Small intestine (tissue), 7 donors: ENCODE results near the gene NR1D1. TPM values are rescaled to one million over a fixed set of nuclear protein-coding genes. Genes with fewer than 3 reads are reported as not detected.

ENCODE experiments used
- DNase-seq, 2 donors: peaks; one replicate each; pipeline versions ENCODE4 v3.0.0 to v3.0.0-alpha.2; 2013
- FAIRE-seq: peaks from 2 replicates; lab custom pipeline; 2012; peaks lifted over from hg19 to GRCh38; lab: Jason Lieb, UNC
- H3K27ac ChIP-seq, 3 donors: one replicate each; pipeline ENCODE4 v1.5.1; 2013; ENCODE audit warnings: low read length in 2 of 3, mild to moderate bottlenecking in 2 of 3, control low read depth in 1 of 3, inconsistent platforms in 1 of 3, low read depth in 1 of 3, moderate library complexity in 1 of 3
- H3K27me3 ChIP-seq, 3 donors: one replicate each; pipeline ENCODE4 v1.6.1; 2013; ENCODE audit warnings: low read length in 3 of 3, inconsistent platforms in 1 of 3; ENCODE audit not compliant: control insufficient read depth in 3 of 3, insufficient read depth in 3 of 3
- H3K36me3 ChIP-seq, 3 donors: one replicate each; pipeline ENCODE4 v1.6.1; 2013; ENCODE audit warnings: low read length in 3 of 3, inconsistent platforms in 1 of 3, low read depth in 1 of 3, mild to moderate bottlenecking in 1 of 3, moderate library complexity in 1 of 3; ENCODE audit not compliant: control insufficient read depth in 3 of 3, insufficient read depth in 2 of 3
- H3K4me1 ChIP-seq, 3 donors: one replicate each; pipeline ENCODE4 v1.6.1; 2013; ENCODE audit warnings: low read length in 2 of 3, inconsistent platforms in 1 of 3, low read depth in 1 of 3, mild to moderate bottlenecking in 1 of 3, moderate library complexity in 1 of 3; ENCODE audit not compliant: control insufficient read depth in 3 of 3, insufficient read depth in 2 of 3
- H3K4me3 ChIP-seq, 3 donors: one replicate each; pipeline ENCODE4 v1.5.1; 2013; ENCODE audit warnings: low read length in 3 of 3, control low read depth in 1 of 3, inconsistent platforms in 1 of 3, low read depth in 1 of 3, mild to moderate bottlenecking in 1 of 3, moderate library complexity in 1 of 3
- H3K9me3 ChIP-seq, 2 donors: one replicate each; pipeline ENCODE4 v1.6.1; 2013; ENCODE audit warnings: low read depth in 1 of 2, low read length in 1 of 2; ENCODE audit not compliant: control insufficient read depth in 2 of 2, insufficient read depth in 1 of 2
- WGBS, 3 donors: extraction: QIAGEN DNeasy Blood & Tissue Kit; methylation state at CpG; one replicate each; pipeline ENCODE4 v1.1.7; 2013; 5-methylcytosine and 5-hydroxymethylcytosine counted together
- polyA plus RNA-seq, 4 donors: library from polyadenylated mRNA; stranded (reverse) in 3 of 4; unstranded in 1 of 4; fragments of 200-250 nt in 3 of 4; fragments of 120-200 nt in 1 of 4; gene quantifications; one replicate each; pipeline versions ENCODE4 v1.2.1 to v1.2.3, GENCODE V29; 2013
- donor health status: healthy with polysubstance abuse.
- donor health status: control.
- donor health status: control.
- donor health status: Bipolar disorder and iron deficiency.
- donor health status: healthy.

The NR1D1 gene
- polyA plus RNA-seq, 4 donors: 2.7 to 25.1 (median 12.1) TPM

DNA sequence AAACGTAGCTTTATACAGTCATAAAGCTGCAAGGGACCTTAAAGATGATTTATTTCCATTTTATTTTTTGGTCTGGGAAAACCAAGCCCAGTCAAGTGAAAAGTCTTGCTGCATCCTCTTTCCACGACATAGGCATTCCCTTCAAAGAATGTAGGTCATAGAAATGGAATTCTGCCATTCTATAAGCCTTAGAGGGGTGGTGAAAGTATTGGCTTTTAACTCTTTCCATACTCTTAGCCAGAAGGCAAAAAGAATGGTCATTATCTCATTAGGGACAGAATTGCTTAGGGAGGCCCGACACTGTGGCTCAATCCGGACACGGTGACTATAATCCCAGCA, 13.5 kb upstream of the NR1D1 start:
- Histone ChIP-seq H3K4me1 (peaks cover 9 to 77% (median 21%) of the 10 kb centered on the region in 3 donors), H3K4me3 (peak overlapping the region in 1 of 3 donors; percentile 37), H3K27ac (peak overlapping the region; percentile 62 to 94 (median 93)), H3K9me3 (no peaks in the 10 kb centered on the region), H3K27me3 (no peaks in the 10 kb centered on the region), H3K36me3 (no peaks in the 10 kb centered on the region)
- no peak for FAIRE-seq
- DNase-seq: no peak
- WGBS, 3 donors: 43 to 56% (median 45%) methylated on average over 5 of the region's 5 CpGs

DNA sequence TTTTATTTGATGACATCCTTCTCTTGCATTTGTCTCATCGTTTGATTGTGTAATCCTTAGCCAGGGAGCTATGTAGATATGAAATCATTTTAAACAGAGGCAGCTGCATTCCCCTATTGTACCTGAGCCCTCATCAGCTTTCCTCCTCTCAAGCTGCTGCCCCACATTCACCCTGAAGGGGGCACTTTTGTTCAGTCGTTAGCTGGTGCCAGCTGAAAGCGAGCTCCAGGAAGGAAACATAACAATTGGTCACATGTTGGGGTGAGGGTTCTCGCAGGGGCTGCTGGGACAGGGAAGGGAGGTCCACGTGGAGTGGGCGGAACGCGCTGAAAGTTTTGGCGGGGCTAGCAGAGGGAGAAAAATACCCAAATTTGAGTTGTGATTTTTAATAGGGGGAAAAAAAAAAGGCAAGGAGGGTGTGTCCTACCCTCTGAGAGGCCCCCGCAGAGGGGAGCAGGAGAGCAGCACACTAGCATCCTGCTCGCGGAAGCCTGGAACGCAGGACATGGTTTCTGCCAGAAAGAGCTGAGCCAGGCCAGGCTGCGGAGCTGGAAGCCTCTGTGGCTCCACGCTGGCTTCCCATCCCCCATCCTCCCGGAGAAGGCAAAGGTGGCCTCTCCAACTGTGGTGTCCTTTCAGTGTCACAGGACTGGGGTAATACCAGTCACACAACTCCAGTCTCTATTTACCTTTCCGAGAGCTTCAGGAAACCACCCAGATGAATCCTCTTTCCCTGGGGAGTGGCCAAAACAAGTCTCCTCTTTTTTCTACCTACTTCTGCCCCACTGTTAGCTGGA, 12.9 kb upstream of the NR1D1 start:
- FAIRE-seq: no peak
- no peaks in the 10 kb centered on the region for H3K36me3 ChIP-seq
- WGBS, 3 donors: 0 to 1% (median 1%) methylated on average over 17 of the region's 17 CpGs

DNA sequence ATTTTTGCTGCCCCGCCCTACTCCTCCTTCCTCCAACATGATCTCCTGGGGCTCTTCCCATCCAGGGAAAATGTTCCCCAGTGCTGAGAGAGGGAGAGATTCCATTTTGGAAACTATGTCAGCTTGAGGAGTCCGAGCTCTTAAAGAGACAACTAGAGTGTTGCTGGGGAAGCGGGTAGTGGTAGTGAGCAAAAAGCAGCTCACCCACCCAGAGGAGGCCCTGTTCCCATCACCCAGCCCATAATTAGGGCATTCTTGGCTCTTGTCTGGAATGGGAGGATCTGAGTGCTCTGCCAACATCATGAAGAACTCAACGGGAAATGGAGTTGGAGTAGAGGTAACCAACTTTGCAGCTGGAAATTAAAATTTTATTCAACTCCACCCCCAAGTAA, 12.3 kb upstream of the NR1D1 start:
- no peak for DNase-seq
- WGBS, 3 donors: 52 to 55% (median 53%) methylated on average over 4 of the region's 4 CpGs
- peaks cover 9 to 77% (median 20%) of the 10 kb centered on the region in 3 donors for H3K4me1 ChIP-seq
- FAIRE-seq: no peak
- H3K27ac ChIP-seq: peak overlapping the region in 2 of 3 donors; percentile 88 to 94
- H3K36me3 ChIP-seq: no peaks in the 10 kb centered on the region
- no peaks in the 10 kb centered on the region for H3K9me3 ChIP-seq
- no peaks in the 10 kb centered on the region for H3K27me3 ChIP-seq
- H3K4me3 ChIP-seq: no peak overlapping the region

More for the DNA sequence above, 12.9 kb upstream of the NR1D1 start:
- Histone ChIP-seq H3K27me3 (no peaks in the 10 kb centered on the region), H3K27ac (peak overlapping the region; percentile 62 to 94 (median 93)), H3K4me1 (peaks cover 9 to 77% (median 22%) of the 10 kb centered on the region in 3 donors), H3K9me3 (no peaks in the 10 kb centered on the region), H3K4me3 (peak overlapping the region in 2 of 3 donors; percentile 34 to 37)
- DNase-seq: peak; percentile 96 to 98

DNA sequence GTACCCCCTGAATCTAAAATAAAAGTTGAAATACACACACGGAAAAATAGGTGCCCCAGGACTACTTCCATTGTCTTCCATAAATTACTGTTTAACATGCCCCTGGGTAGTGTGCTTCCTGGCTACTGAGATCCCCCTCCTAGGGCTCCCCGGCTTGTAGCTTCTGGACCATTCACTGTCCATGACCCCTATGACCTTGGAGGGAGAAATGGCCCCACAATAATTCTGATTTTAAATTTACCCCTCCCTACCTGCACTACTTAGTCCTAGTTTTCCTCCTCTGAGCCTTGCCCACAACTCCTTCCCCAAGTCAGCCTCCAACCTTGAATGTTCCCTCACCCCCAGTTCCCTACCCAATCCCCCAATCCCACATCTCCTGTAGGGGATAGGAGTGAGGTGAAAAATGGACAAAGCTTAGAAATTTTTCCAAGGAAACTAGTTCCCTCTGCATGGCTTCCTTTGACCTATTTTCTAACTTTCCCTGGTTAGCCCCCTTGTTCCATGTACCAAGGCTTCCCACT, 11.9 kb upstream of the NR1D1 start:
- Histone ChIP-seq H3K9me3 (no peaks in the 10 kb centered on the region), H3K36me3 (no peaks in the 10 kb centered on the region), H3K4me3 (no peak overlapping the region), H3K27ac (peak overlapping the region; percentile 88 to 94 (median 88)), H3K27me3 (no peaks in the 10 kb centered on the region), H3K4me1 (peaks cover 9 to 81% (median 24%) of the 10 kb centered on the region in 3 donors)
- 20 to 36% (median 30%) methylated on average over 2 of the region's 2 CpGs for WGBS, 3 donors
- FAIRE-seq (no peak), DNase-seq (no peak)

DNA sequence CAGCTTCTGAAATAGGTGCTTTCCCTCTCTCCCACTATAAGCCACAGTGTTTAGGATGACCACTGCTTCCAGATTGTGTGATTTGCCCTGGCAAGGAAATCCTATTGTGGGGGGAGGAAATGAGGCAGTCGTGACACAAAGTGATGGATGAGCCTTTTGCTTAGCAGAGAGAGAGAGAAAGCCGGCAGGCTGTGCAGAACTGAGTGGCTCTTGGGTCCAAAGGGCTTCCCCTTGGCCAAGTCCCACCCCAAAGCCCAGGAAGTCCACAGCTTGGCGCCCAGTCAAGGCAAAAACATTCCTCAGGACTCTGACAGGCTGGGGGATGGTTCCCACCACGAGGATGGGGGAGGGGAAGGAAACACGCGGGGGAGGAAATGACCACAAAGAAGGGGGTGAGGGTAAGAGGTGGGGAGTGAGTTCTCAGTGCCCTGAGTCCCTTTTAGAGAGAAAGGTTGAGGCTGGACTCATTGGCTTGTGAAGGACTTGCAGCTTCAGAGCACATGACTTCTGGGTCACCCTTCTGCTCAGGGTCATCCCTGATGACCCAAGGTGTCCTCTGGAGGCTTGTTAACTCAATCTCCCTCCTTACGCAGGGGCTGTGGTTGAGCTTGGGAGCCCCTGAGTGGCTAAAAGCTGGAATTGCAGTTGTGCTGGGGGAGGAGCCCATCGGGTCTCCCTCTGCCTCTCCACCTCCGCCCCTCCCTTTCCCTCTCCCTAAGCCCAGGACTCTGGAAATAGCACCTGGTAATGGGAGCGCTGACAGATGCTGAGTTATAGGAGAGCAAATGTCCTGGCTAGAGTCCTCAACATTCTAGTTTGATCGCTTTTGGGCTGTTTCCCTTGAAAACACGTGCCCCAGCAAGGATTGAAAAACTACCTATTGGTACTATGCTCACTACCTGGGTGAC, 11.1 kb upstream of the NR1D1 start:
- DNase-seq (peak; percentile 95 to 96), FAIRE-seq (no peak)
- no peaks in the 10 kb centered on the region for H3K27me3 ChIP-seq
- no peak overlapping the region for H3K4me3 ChIP-seq
- WGBS, 3 donors: 0 to 1% (median 1%) methylated on average over 12 of the region's 12 CpGs
- peaks cover 9 to 82% (median 26%) of the 10 kb centered on the region in 3 donors for H3K4me1 ChIP-seq
- H3K27ac ChIP-seq: peak overlapping the region; percentile 88 to 94 (median 88)
- H3K9me3 ChIP-seq: no peaks in the 10 kb centered on the region
- no peaks in the 10 kb centered on the region for H3K36me3 ChIP-seq

DNA sequence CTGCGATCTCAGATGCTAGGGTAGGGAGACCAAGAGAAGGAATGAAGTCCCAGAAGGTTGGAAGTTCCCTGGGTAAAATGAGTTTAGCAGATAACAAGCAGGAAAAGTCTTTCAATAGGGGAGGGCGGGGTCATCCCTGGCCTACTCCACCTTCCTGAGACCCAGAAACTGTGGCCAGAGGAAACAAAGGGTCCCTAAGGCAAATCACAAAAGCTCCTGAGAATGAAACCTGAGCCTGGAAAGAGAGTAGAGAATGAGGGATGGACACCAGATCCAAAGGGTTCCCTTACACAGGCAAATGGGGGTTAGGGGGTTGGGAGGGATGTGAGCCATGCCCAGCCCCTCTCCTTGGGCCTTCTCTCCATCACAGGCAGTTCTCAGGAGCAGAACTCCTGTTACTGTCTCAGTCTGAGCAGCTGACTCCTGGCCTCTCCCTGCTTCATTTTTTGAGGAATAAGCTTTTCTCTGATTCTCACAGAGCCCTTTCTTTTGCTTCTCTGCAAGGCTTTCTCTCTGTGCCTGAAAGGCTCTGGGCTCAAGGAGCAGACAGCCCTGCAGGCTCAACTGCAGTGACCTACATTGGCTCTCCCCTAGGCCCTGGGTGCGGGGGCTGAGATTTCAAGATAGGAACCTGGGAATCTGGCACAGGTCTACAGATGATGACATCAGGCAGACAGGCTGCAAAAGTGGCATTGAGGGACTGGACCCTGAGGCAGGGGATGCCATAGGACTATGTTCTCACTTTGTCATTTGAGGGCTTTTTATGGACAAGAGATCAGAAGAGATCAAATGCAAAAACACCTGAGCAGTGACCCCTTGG, 9.8 kb upstream of the NR1D1 start:
- Histone ChIP-seq H3K27me3 (no peaks in the 10 kb centered on the region), H3K36me3 (no peaks in the 10 kb centered on the region), H3K9me3 (no peaks in the 10 kb centered on the region), H3K4me1 (peaks cover 9 to 79% (median 29%) of the 10 kb centered on the region in 3 donors), H3K27ac (peak overlapping the region; percentile 88 to 94 (median 88)), H3K4me3 (no peak overlapping the region)
- WGBS, 3 donors: 45 to 66% (median 57%) methylated on average over 3 of the region's 3 CpGs
- DNase-seq: no peak
- FAIRE-seq: no peak

DNA sequence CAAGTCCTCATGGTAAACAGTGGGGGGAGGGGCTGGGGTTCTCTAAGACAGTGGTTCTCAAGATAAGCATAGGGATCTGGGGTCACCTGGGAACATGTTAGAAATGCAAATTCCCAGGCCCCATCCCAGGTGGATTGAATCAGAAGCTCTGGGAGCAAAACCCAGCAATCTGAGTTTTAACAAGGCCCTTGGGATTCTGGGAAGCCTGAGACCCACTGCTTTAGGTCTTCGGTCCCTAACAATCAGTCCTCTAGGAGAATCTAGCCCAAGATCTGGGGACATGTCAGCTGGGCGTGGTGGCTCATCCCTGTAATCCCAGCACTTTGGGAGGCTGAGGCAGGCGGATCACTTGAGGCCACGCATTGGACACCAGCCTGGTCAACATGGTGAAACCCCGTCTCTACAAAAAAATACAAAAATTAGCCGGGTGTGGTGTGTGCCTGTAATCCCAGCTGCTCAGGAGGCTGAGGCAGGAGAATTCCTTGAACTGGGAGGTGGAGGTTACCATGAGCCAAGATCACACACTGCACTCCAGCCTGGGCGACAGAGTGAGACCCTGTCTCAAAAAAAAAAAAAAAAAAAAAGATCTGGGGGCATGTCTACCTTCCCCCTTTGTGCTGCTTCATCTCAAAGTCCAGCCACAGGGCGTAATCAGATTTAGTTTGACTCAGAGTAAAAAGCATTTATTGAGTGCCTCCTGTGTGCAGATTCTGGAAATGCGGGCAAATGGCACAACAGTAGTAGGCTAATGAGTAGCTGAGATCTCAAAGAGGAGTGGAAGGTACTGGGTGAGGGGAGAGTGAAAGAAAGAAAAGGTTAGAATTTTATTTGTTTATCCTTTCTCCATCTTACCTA, 8.8 kb upstream of the NR1D1 start:
- Histone ChIP-seq H3K36me3 (no peaks in the 10 kb centered on the region), H3K9me3 (no peaks in the 10 kb centered on the region), H3K4me1 (peaks cover 9 to 79% (median 29%) of the 10 kb centered on the region in 3 donors), H3K4me3 (no peak overlapping the region), H3K27me3 (no peaks in the 10 kb centered on the region), H3K27ac (peak overlapping the region; percentile 78 to 90 (median 88))
- 76 to 85% (median 82%) methylated on average over 9 of the region's 9 CpGs for WGBS, 3 donors
- FAIRE-seq (no peak), DNase-seq (peak in 1 of 2 donors; percentile 70)
